Measurements from ENCODE around the gene VRK2. TPM values are rescaled to one million over a fixed set of nuclear protein-coding genes. Genes with fewer than 3 reads are reported as not detected.

The VRK2 gene
- 24.0 TPM for total RNA-seq
- polyA plus RNA-seq, result 10 to 100 TPM; 20.5 to 28.6 (median 24.1) TPM

- Mint-ChIP-seq H3K9me3 (no peaks in the 10 kb centered on the region), H3K4me3 (peak within 1 kb of the TSS; percentile 92 to 95 (median 94)), H3K27me3 (no peaks in the 10 kb centered on the region), H3K27ac (peak within 1 kb of the TSS; percentile 95 to 97 (median 96)), H3K4me1 (peaks cover 26 to 59% (median 48%) of the 10 kb centered on the region in 4 donors), H3K36me3 (peaks cover 3% of the 10 kb centered on the region)
- Histone ChIP-seq H3K36me3 (ENCODE audit: control insufficient read depth, insufficient read depth, low read length) (no peaks in the 10 kb centered on the region), H3K4me1 (ENCODE audit: control insufficient read depth, insufficient read depth, low read length, poor library complexity, severe bottlenecking) (peaks cover 48% of the 10 kb centered on the region), H3K27ac (ENCODE audit: insufficient read depth, low read length, poor library complexity, severe bottlenecking) (peak within 1 kb of the TSS; percentile 93), H3K4me3 (ENCODE audit: low read depth, low read length) (peak within 1 kb of the TSS; percentile 89), H3K27me3 (ENCODE audit: control insufficient read depth, insufficient read depth, low read length) (no peaks in the 10 kb centered on the region), H3K9me3 (ENCODE audit: control insufficient read depth in 2 of 2, low read length in 2 of 2) (no peaks in the 10 kb centered on the region)
- DNase-seq (peak; percentile 74 to 95 (median 85)), ATAC-seq (ENCODE audit: low read depth in 2 of 2) (peak; percentile 90 to 92)
These were observed at the start of gene VRK2 for GRCh38 chr2:58046585-58047372. VRK2 (plus strand) TSS chr2:58046806; CDS start chr2:58048832, 2,026 bp downstream.

GRCh38 chr2:58006256-58006951 is 40.2 kb upstream of the VRK2 start:
- no peaks in the 10 kb centered on the region for H3K36me3 Mint-ChIP-seq

GRCh38 chr2:58006952-58007284 is 39.7 kb upstream of the VRK2 start:
- no peak overlapping the region for H3K27ac ChIP-seq (ENCODE audit: insufficient read depth, low read length, poor library complexity, severe bottlenecking)

More at GRCh38 chr2:58006256-58006951, 40.2 kb upstream of the VRK2 start:
- no peak for DNase-seq
- Mint-ChIP-seq H3K27ac (no peak overlapping the region), H3K27me3 (no peaks in the 10 kb centered on the region), H3K4me3 (no peak overlapping the region), H3K4me1 (no peaks in the 10 kb centered on the region), H3K9me3 (peaks cover 0 to 2% (median 0%) of the 10 kb centered on the region in 7 donors)
- no peak for ATAC-seq (ENCODE audit: low read depth in 2 of 2)
- H3K4me3 ChIP-seq (ENCODE audit: low read depth, low read length), result no peak overlapping the region
- H3K27me3 ChIP-seq (ENCODE audit: control insufficient read depth, insufficient read depth, low read length), result no peaks in the 10 kb centered on the region
- no peak overlapping the region for H3K27ac ChIP-seq (ENCODE audit: insufficient read depth, low read length, poor library complexity, severe bottlenecking)
- no peaks in the 10 kb centered on the region for H3K9me3 ChIP-seq (ENCODE audit: control insufficient read depth in 2 of 2, low read length in 2 of 2)
- no peaks in the 10 kb centered on the region for H3K4me1 ChIP-seq (ENCODE audit: control insufficient read depth, insufficient read depth, low read length, poor library complexity, severe bottlenecking)
- H3K36me3 ChIP-seq (ENCODE audit: control insufficient read depth, insufficient read depth, low read length), result no peaks in the 10 kb centered on the region

GRCh38 chr2:58010599-58010998 is 36.0 kb upstream of the VRK2 start:
- Mint-ChIP-seq H3K27me3 (no peaks in the 10 kb centered on the region), H3K27ac (no peak overlapping the region), H3K9me3 (peaks cover 0 to 3% (median 0%) of the 10 kb centered on the region in 7 donors), H3K4me1 (no peaks in the 10 kb centered on the region), H3K36me3 (no peaks in the 10 kb centered on the region), H3K4me3 (no peak overlapping the region)
- H3K4me1 ChIP-seq (ENCODE audit: control insufficient read depth, insufficient read depth, low read length, poor library complexity, severe bottlenecking), result no peaks in the 10 kb centered on the region
- H3K27me3 ChIP-seq (ENCODE audit: control insufficient read depth, insufficient read depth, low read length), result no peaks in the 10 kb centered on the region
- peaks cover 0 to under 1% of the 10 kb centered on the region in 2 experiments for H3K9me3 ChIP-seq (ENCODE audit: control insufficient read depth in 2 of 2, low read length in 2 of 2)
- ATAC-seq (ENCODE audit: low read depth in 2 of 2) (no peak), DNase-seq (no peak)
- H3K36me3 ChIP-seq (ENCODE audit: control insufficient read depth, insufficient read depth, low read length), result no peaks in the 10 kb centered on the region
- H3K27ac ChIP-seq (ENCODE audit: insufficient read depth, low read length, poor library complexity, severe bottlenecking), result no peak overlapping the region
- H3K4me3 ChIP-seq (ENCODE audit: low read depth, low read length), result no peak overlapping the region

More at GRCh38 chr2:58006952-58007284, 39.7 kb upstream of the VRK2 start:
- DNase-seq (no peak), ATAC-seq (ENCODE audit: low read depth in 2 of 2) (no peak)
- H3K4me1 ChIP-seq (ENCODE audit: control insufficient read depth, insufficient read depth, low read length, poor library complexity, severe bottlenecking), result no peaks in the 10 kb centered on the region
- H3K4me3 ChIP-seq (ENCODE audit: low read depth, low read length), result no peak overlapping the region
- H3K27me3 ChIP-seq (ENCODE audit: control insufficient read depth, insufficient read depth, low read length), result no peaks in the 10 kb centered on the region
- Mint-ChIP-seq H3K27ac (no peak overlapping the region), H3K36me3 (no peaks in the 10 kb centered on the region), H3K4me1 (no peaks in the 10 kb centered on the region), H3K9me3 (peaks cover 0 to 2% (median 0%) of the 10 kb centered on the region in 7 donors), H3K27me3 (no peaks in the 10 kb centered on the region), H3K4me3 (no peak overlapping the region)
- H3K9me3 ChIP-seq (ENCODE audit: control insufficient read depth in 2 of 2, low read length in 2 of 2), result no peaks in the 10 kb centered on the region
- no peaks in the 10 kb centered on the region for H3K36me3 ChIP-seq (ENCODE audit: control insufficient read depth, insufficient read depth, low read length)

- Histone ChIP-seq H3K27ac (ENCODE audit: insufficient read depth, low read length, poor library complexity, severe bottlenecking) (no peak overlapping the region), H3K36me3 (ENCODE audit: control insufficient read depth, insufficient read depth, low read length) (no peaks in the 10 kb centered on the region), H3K4me3 (ENCODE audit: low read depth, low read length) (no peak overlapping the region), H3K9me3 (ENCODE audit: control insufficient read depth in 2 of 2, low read length in 2 of 2) (peaks cover 0 to 5% of the 10 kb centered on the region in 2 experiments), H3K4me1 (ENCODE audit: control insufficient read depth, insufficient read depth, low read length, poor library complexity, severe bottlenecking) (peaks cover 7% of the 10 kb centered on the region), H3K27me3 (ENCODE audit: control insufficient read depth, insufficient read depth, low read length) (no peaks in the 10 kb centered on the region)
- DNase-seq (no peak), ATAC-seq (ENCODE audit: low read depth in 2 of 2) (no peak)
- H3K4me1 Mint-ChIP-seq, result peaks cover 7 to 20% (median 14%) of the 10 kb centered on the region in 4 donors
- H3K9me3 Mint-ChIP-seq, result peaks cover 0 to 11% (median 2%) of the 10 kb centered on the region in 7 donors
- H3K36me3 Mint-ChIP-seq, result no peaks in the 10 kb centered on the region
- H3K4me3 Mint-ChIP-seq, result no peak overlapping the region
- H3K27ac Mint-ChIP-seq, result no peak overlapping the region
- H3K27me3 Mint-ChIP-seq, result no peaks in the 10 kb centered on the region
These were observed 27.4 kb upstream of the VRK2 start for GRCh38 chr2:58019229-58019628.

GRCh38 chr2:58025150-58025933 is 21.3 kb upstream of the VRK2 start:
- H3K36me3 ChIP-seq (ENCODE audit: control insufficient read depth, insufficient read depth, low read length), result no peaks in the 10 kb centered on the region
- peaks cover 10 to 20% (median 16%) of the 10 kb centered on the region in 4 donors for H3K4me1 Mint-ChIP-seq
- ATAC-seq (ENCODE audit: low read depth in 2 of 2) (no peak), DNase-seq (no peak)
- H3K9me3 Mint-ChIP-seq, result peaks cover 0 to 2% (median 0%) of the 10 kb centered on the region in 7 donors
- H3K27me3 Mint-ChIP-seq, result no peaks in the 10 kb centered on the region
- no peak overlapping the region for H3K4me3 ChIP-seq (ENCODE audit: low read depth, low read length)
- peaks cover 7% of the 10 kb centered on the region for H3K4me1 ChIP-seq (ENCODE audit: control insufficient read depth, insufficient read depth, low read length, poor library complexity, severe bottlenecking)
- no peaks in the 10 kb centered on the region for H3K27me3 ChIP-seq (ENCODE audit: control insufficient read depth, insufficient read depth, low read length)
- no peak overlapping the region for H3K27ac ChIP-seq (ENCODE audit: insufficient read depth, low read length, poor library complexity, severe bottlenecking)
- no peaks in the 10 kb centered on the region for H3K36me3 Mint-ChIP-seq
- H3K4me3 Mint-ChIP-seq, result peak overlapping the region in 1 of 4 donors; percentile 0
- H3K9me3 ChIP-seq (ENCODE audit: control insufficient read depth in 2 of 2, low read length in 2 of 2), result no peaks in the 10 kb centered on the region
- H3K27ac Mint-ChIP-seq, result no peak overlapping the region

GRCh38 chr2:58027029-58027428 is 19.6 kb upstream of the VRK2 start:
- peaks cover 10 to 19% (median 16%) of the 10 kb centered on the region in 4 donors for H3K4me1 Mint-ChIP-seq
- peaks cover 0 to 2% (median 0%) of the 10 kb centered on the region in 7 donors for H3K9me3 Mint-ChIP-seq
- Histone ChIP-seq H3K27ac (ENCODE audit: insufficient read depth, low read length, poor library complexity, severe bottlenecking) (no peak overlapping the region), H3K4me3 (ENCODE audit: low read depth, low read length) (no peak overlapping the region), H3K9me3 (ENCODE audit: control insufficient read depth in 2 of 2, low read length in 2 of 2) (no peaks in the 10 kb centered on the region), H3K4me1 (ENCODE audit: control insufficient read depth, insufficient read depth, low read length, poor library complexity, severe bottlenecking) (peaks cover 7% of the 10 kb centered on the region), H3K27me3 (ENCODE audit: control insufficient read depth, insufficient read depth, low read length) (no peaks in the 10 kb centered on the region), H3K36me3 (ENCODE audit: control insufficient read depth, insufficient read depth, low read length) (no peaks in the 10 kb centered on the region)
- ATAC-seq (ENCODE audit: low read depth in 2 of 2) (no peak), DNase-seq (no peak)
- H3K36me3 Mint-ChIP-seq, result no peaks in the 10 kb centered on the region
- H3K27ac Mint-ChIP-seq, result no peak overlapping the region
- H3K4me3 Mint-ChIP-seq, result no peak overlapping the region
- H3K27me3 Mint-ChIP-seq, result no peaks in the 10 kb centered on the region

Data from CD4-positive, CD25-positive, alpha-beta regulatory T cell (primary cell).